NOMO-1 (cell line): ENCODE data around the gene KDM5B.
"Not testable (repeated sequence)": the region's sequence is repeated elsewhere in the genome, so short reads cannot be mapped to it uniquely, and the experiment has no call there.

ENCODE experiments used
- DNase-seq, 2 experiments: peaks; one replicate each; lab custom pipeline; 2025; ENCODE audit not compliant: unreplicated experiment in 2 of 2; lab: John Stamatoyannopoulos, UW

Gene KDM5B

DNA sequence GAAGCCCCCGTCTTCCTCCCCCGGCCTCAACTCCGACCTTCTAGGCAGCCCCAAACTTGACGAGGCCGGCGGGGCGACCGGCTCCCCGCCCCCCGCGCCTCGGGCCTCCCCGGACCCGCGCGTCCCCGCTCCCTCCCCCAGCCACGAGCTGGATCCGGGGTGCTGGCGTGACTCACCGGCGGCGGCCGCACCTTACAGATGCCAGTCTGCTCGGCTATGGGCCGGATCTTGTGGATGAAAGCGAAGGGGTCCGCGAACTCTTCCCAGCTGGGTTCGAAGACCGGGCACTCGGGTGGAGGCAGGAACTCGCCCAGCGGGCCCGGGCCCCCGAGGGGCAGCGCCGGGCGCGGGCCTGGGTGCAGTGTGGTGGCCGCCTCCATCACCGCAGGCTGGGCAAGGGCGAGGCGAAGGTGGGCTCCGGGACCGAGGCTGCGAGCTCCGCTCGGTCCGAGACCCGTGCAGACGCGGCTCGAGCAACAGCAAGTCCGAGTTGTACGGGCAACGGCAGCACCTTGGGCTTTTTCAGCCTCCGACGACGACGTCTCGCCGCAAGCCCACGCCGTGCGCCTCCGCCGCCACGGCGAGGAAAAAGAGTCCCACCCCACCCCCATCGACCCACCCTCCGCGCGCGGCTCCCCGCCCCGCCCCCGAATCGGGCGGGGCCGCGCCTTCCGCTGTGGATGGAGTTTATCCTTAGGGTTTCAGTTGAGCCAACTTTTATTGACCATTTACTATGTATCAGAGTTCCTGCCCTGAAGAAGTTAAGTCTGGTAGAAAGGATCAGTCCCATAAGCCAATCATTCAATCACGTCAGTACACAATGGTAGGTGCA is at the start of gene KDM5B:
KDM5B (minus strand) TSS at position 496 of the 832 bp plus-strand sequence; CDS start at position 380, 116 bp downstream.
- no peak for DNase-seq

DNA sequence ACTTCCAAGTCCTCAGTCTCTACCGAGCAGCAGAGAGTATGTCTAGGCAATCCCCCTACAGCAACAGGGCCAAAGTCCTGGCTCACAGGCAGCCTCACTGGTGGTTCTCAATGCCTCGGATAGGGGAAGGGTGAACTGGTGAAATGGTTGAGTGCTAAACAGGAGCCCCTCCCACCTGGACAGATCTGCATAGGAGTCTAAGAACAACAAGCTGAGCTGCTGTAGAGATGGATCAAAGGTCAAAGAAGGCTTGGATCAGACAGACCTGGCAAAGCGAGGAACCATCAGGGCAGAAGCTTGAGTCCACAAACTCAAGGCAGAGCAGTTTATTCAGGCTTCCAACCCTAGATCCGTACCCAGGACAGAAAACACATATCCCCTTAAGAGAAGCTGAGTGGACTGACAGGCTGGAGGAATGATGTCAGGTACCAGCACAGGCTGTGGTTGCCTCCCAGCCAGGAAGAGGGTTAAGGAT is 49.0 kb upstream of the KDM5B start:
- peak in 1 of 2 experiments; percentile 2 for DNase-seq

DNA sequence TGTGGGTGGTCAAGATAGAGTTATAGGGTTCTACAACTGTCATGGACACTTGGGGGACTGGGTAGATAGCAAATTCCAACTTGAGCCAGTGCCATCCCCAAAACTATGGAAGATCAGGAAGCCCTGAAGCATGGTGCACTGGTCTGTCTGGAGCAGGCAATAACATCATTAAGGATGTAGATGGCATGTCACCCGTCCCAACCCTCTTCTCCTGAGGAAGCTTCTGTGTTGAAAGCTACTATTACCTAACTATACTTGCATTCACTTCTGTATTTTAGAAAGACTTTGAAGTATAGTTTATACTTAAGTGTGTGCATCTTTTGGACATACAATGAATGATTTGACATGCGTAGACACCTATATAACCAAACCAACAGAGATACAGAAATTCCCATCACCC is 47.8 kb upstream of the KDM5B start:
- DNase-seq: peak; percentile 30 to 68

DNA sequence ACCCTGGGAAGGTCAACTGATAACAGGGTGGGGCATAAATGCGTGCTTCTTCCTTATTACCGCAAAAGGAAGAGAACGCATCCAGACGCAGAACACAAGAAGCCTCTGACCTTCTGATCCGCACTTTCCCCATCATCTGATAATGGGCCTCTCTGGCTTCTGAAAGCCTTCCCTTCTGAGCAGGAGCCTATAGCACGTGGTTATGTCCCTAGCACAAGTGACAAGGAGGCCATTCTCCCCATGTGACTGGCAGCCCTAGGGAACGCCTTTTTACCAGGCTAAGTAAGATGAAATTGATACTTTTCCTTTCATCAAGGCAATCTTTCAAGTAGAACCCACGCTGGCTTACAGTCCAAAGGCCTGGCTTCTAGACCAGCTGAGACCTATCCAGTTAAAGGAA is 46.6 kb upstream of the KDM5B start:
- no peak for DNase-seq

DNA sequence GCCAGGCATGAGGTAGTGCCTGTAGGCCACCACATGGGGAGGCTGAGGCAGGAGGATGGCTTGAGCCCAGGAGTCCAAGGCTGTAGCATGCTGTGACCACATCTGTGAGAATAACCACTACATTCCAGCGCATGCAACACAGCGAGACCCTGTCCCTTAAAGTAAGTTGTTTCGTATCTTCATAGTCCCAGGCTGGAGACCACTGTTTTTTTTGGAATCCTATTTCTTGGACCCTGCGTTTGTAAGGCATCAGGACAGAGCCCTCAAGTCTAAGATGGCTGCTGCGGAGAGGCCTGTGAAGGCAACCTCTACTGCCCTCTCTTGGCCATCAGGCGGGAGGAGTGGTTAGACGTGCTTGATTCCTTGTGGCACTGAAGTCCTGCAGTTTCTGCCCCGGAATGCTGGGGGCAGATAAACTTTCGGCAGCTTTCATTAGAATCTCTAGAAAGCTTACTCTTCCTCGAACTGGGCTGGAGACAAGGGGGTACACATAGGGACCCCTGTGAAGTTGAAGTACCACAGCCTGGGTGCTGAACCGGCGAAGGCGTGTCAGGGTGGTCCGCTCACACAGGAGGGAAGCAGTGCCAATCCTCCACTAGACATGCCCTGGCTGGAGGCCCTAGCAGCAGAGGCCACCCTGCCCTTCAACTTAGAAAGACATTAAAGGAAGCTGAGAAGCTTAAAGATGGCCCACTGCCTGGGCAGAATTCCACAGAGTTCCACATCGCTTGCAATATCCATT is 44.1 kb upstream of the KDM5B start:
- peak; percentile 36 to 52 for DNase-seq

DNA sequence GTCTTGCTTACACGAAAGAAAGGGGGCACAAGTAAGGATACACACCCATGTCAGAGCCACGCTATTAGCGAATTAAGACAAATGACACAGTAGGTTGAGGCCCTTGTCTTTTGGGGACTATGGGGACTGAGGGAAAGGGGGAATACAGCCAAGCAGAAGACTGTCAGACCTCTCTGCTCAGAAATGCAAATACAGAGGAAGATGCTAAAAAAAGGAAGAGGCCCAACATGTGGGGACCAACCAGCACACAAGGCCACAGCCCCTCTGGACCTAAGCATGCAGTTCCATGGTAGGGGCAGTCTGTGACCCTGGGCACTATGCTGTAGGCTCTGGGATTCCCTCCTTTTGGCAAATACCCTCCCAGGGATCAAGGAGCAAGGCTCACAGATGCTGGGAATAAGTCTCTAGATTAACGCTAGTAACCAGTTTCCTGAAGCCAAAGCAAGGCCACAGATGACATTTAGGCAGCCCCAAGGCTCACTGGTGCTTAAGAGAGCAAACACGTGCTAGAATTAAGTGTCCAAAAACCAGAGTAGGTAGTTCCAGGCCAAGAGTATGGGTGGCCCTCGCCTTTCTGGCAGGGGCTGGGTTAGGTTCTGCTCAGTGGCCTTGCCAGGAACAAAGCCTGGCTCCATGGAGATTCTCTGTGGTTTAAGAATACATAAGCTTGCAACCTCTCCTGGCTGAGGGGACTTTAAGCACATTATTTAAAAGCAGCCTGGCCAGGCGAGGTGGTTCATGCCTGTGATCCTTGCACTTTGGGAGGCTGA is 42.6 kb upstream of the KDM5B start:
- DNase-seq: no peak

DNA sequence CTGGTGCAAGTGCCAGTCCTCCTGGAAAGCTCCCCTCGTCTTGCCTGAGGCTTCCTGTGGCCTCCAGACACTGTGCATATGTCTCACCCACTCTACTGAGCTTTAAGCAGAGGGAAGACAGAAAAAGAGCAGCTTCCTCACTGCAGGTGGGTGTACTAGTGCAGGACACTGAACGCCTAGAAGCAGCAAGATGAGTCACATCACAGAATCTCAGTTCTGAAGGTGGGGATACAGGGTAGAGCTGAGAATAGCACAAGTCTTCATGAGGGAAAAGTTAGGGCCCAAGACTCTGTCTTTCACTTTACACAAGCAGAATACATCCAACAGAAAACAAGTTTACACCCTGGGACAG is 39.9 kb upstream of the KDM5B start:
- no peak for DNase-seq

DNA sequence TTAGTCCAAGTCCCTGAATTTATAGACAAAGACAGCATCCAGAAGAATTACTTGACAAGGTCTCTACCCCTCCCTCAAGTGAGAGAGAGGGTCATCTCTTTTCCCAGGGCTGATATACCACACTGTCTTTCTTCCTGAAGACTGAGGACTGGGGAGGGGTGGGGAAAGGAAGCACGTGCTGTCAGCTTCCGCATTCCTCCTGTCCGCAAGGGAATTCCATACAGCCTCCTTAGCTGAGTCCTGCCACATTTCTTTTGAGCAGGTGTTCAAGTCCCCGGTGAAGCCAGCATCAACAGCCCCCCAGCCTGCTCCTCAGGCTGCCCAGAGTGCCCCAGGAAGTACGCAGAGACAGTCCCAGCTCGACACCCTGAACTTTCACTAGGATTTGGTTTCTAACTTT is 36.7 kb upstream of the KDM5B start:
- no peak for DNase-seq

DNA sequence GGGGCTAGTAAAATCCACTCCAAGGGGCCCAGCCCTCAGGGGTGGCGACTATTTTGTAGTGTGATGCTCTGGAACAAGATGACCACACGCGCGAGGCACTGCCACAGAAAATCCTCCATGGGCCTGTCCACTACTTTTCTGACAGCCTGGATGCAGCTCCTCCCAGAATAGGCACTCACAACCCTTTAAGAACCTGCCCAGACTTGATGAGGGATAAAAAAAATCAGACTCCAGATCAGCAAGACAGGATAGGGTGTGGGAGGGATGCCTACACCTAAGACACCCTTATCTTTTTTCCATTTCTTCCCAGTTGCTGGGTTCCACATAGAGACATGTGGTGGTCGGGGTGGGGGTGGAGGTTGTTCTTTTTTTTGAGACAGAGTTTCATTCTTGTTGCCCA is 36.0 kb upstream of the KDM5B start:
- no peak for DNase-seq

DNA sequence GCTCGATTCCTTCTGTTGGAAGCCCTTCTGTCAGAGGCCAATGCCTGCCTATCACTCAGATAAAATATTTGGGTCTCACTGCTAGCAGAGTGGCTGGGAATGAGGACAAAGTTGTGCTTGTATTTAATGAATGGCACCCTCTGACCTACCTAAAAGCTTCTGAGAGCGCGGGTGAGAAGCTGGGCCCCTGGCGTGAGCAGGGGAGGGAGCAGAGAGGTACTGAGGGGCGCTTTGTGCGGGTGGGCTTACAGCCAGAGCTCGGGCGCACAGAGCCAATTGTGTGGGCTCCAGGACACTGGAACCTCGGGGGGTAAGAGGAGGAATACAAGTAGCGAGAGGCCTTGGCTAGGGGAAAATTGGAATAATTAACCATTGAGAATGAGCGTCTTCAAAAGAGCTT is 34.9 kb upstream of the KDM5B start:
- no peak for DNase-seq

DNA sequence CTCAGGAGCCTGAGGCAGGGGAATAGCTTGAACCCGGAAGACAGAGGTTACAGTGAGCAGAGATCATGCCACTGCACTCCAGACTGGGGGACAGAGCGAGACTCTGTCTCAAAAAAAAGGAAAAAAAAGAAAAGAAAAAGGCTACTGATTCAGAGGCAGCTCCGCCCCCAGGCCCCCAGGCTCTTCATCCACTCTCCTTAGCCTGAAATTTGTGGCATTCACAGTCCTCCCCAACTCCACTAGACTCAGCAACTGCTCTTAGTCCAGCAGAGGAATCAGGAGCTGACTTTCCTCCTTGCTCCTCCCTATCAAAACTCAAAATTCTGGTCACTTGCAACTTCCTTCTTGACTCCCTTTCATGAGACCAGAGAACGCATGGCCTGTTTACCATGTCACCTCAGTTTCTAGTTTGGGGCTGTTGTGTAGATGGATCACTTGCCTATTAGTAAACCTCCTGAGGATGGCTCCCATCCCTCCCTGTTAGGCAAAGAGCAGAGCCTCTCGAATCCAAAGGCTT is 29.6 kb upstream of the KDM5B start:
- no peak for DNase-seq

DNA sequence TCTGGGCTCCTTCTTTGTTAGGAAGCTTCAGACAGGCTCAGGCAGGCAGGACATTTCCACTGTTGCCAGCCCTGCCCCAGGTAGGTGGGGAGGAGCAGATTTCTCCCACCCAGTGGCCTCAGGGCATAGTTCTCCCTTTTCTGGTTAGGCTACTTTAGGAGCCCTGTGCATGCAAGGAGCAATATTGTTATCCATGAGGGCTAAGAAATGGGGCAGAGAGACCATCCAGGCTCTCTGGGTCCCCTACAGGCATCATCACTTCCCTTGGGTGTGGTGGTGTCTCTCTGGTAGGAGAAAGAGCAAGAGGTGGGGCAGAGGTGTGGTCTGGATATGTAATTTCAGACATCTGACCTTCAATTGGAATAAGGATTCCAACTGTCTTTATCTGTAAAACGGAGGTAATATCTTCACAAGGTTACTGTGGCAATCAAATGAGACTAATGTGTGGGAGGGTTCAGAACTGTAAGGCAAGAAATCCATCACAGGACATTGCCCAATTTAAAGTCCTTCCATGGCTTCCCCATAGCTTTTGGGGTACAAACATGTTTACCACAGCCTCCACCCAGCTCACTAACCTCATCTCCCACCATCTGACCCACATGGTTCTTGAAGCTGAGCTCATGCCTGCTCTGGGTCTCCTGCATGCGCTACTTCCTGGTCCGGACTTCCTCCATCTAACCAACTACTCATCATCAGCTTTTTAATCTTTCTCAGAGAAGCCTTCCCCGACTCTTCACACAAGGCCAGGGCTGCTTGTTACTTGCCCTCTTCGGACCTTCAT is 28.6 kb upstream of the KDM5B start:
- peak in 1 of 2 experiments; percentile 18 for DNase-seq

DNA sequence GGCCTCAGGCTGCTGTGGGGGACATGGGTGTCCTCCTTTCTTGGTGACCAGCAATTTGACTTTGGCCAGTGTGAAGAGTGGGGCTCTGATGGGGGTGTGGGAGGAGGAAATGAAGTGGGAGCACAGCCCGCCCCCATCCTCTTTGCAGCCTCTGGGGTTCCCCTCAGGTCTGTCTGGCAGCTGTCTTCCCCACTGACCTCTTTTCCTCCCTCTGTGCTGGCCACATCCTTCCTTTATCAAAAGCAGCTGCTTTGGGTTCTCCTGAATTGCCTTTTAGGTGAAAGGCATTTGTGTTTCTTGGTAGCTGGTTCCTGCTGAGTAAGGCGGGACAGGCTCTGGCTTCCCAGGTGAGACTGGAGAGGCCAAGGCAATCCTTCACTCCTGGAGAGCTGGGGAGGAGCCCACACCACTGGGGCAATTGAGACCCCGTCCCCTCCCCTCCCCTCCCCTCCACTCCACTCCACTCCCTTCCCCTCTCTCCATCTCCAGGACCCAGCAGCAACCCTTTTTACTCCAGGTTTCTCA is 27.4 kb upstream of the KDM5B start:
- no peak for DNase-seq

DNA sequence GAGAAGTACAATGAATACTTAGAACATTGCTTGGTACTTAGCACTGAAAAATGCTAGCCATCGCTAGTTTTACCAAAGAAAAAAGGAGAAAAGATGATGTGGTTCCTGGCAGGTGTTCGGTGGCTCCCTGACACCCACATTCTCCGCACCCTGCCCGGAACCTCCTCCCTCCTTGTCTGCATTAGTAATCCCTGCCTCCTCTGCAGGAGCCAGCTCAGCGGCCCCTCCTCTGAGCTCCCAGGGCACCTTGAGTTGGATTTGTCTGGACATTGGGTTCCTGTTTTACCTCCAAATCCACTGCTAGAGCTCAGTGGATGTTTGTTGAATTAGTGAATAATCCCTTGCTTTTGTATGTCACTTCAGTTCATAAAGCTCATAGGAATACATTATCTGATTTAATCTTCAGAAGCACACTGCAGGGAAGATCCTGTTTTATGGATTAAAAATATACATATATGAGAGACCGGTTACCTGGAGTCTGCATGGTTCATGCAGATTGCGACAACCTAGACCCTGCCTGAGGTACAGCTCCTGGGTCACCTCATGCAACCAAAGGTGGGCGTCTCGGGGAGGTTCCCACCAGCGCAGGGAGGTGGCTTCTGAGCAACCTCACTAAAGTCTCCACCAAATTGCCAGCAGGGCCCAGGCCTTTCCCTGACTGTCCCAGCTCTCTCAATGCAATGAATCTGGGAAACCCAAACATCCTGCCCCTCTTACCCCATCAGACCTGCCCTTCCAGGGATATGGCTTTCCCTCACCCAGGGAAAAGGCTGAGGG is 26.7 kb upstream of the KDM5B start:
- no peak for DNase-seq

DNA sequence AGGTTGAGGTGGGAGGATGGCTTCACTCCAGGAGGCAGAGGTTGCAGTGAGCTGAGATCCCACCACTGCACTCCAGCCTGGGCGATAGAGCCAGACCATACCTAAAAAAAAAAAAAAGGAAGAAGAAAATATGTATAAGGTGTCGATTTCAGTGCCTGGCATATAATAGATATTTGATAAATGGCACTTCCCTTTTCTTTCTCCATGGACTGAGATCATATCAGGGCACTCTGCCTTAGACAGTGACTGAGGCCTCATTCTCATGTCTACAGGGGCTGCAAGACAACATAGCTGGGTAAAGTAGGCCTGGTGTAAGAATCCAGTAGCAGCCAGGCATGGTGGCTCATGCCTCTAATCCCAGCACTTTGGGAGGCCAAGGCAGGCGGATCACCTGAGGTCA is 23.7 kb upstream of the KDM5B start:
- DNase-seq: peak in 1 of 2 experiments; percentile 34

DNA sequence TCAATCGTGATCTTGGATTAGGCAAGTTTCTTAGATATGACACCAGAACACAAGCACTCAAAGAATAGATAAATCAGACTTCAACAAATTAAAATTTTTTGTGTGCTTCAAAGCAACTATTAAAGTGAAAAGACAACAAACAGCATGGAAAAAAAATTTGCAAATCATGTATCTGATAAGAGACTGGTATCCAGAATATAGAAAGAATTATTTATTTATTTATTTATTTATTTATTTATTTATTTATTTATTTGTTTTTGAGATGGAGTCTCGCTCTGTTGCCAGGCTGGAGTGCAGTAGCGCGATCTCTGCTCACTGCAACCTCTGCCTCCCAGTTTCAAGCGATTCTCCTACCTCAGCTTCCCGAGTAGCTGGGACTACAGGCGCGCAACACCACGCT is 21.0 kb upstream of the KDM5B start:
- DNase-seq: not testable (repeated sequence)

DNA sequence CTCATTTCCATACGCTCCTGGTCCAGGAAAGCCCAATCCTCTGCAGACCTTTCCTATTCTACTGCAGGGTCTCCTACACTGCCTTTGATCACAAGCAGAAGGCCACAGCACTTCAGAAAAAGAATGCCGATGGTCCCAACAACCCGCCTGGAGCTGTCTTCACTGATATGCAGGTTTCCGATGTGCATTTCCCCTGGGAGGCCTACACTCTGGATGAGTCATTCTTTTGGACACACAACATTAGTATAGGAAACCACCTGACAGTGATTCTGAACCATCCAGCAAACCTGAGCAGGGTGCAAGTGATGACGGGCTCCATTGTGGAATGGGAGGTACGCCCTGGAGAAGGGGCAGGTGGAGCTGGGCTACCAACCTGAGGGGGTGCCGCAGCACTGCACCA is 17.5 kb upstream of the KDM5B start:
- DNase-seq: no peak

DNA sequence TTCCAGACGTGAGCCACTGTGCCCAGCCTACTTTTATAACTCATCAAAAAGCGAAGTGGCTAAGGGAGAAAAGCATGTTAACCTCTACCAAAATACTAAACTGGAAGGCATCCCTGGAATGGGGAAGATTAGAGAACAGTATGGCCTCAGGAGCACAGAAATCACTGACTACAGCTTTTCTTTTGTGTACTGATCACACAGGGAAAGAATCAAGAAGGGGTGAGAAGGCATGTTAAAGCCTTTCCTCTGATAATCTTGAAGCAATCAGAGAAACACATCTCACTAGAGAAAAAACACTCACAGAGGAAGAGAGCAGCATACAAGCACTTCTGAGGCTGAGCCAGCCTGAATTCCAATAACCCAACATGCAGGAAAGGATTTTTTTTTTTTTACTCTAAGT is 13.2 kb upstream of the KDM5B start:
- no peak for DNase-seq

DNA sequence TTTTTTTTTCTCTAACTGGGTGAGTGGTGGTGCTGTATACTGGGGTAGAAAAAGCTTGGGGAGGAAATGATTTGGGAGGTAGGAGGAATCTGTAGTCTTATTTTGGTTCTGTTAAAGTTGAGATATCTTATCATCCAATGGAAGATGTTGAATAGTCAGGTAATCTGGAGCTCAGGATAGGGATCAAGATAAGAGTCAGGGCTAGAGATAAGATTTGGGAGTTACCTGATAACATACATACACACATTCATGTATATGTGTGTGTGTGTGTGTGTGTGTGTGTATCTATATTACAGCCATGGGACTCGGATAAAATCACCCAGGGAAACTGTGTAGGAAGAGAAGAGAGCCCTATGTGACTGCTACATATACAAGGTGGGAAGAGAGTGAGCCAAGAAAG is 10.6 kb upstream of the KDM5B start:
- no peak for DNase-seq
